Neural cell (in vitro differentiated cells): ENCODE data around the gene NRP1.
"Not testable (repeated sequence)": the region's sequence is repeated elsewhere in the genome, so short reads cannot be mapped to it uniquely, and the experiment has no call there.

Source experiments
- EP300 ChIP-seq: fragments of 450-650 bp; conservative IDR thresholded peaks from 2 replicates; pipeline ENCODE4 v1.6.1; 2014; ENCODE audit warnings: antibody characterized with exemption, mild to moderate bottlenecking, moderate library complexity; ENCODE audit not compliant: poor library complexity, severe bottlenecking
- MXI1 ChIP-seq: fragments of 450-650 bp; conservative IDR thresholded peaks from 2 replicates; pipeline ENCODE4 v1.6.1; 2014; ENCODE audit warnings: antibody characterized with exemption, mild to moderate bottlenecking; ENCODE audit not compliant: poor library complexity, severe bottlenecking
- POLR2AphosphoS5 ChIP-seq: IDR thresholded peaks from 2 replicates; pipeline ENCODE4 v1.6.1; 2012
- RAD21 ChIP-seq: fragments of 450-650 bp; conservative IDR thresholded peaks from 2 replicates; pipeline ENCODE4 v1.6.1; 2014; ENCODE audit warnings: antibody characterized with exemption, mild to moderate bottlenecking, moderate library complexity
- REST ChIP-seq: IDR thresholded peaks from 2 replicates; pipeline ENCODE4 v1.6.1; 2012; ENCODE audit warnings: borderline replicate concordance
- TAF1 ChIP-seq: IDR thresholded peaks from 2 replicates; pipeline ENCODE4 v1.6.1; 2012; ENCODE audit warnings: low read depth
- TF ChIP-seq, protein P1 (sequence below): fragments of 450-650 bp; IDR thresholded peaks from 2 replicates; pipeline ENCODE4 v1.5.1; 2014; ENCODE audit warnings: antibody characterized with exemption, mild to moderate bottlenecking, moderate library complexity; ENCODE audit not compliant: poor library complexity, severe bottlenecking

DNA sequence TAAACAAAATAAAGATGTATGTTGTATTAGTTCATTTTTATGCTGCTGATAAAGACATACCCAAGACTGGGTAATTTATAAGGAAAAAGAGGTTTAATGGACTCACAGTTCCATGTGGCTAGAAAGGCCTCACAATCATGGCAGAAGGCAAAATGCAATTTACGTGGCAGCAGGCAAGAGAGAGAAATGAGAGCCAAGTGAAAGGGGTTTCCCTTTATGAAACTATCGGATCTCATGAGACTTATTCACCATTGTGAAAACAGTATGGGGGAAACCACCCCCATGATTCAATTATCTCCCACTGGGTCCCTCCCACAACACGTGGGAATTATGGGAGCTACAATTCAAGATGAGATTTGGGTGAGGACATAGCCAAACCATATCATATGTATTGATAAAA, 49.7 kb upstream of the NRP1 start:
- TF ChIP-seq EP300, RAD21, REST, TAF1, MXI1, POLR2AphosphoS5: not testable (repeated sequence)
- TF ChIP-seq, protein P1, sequence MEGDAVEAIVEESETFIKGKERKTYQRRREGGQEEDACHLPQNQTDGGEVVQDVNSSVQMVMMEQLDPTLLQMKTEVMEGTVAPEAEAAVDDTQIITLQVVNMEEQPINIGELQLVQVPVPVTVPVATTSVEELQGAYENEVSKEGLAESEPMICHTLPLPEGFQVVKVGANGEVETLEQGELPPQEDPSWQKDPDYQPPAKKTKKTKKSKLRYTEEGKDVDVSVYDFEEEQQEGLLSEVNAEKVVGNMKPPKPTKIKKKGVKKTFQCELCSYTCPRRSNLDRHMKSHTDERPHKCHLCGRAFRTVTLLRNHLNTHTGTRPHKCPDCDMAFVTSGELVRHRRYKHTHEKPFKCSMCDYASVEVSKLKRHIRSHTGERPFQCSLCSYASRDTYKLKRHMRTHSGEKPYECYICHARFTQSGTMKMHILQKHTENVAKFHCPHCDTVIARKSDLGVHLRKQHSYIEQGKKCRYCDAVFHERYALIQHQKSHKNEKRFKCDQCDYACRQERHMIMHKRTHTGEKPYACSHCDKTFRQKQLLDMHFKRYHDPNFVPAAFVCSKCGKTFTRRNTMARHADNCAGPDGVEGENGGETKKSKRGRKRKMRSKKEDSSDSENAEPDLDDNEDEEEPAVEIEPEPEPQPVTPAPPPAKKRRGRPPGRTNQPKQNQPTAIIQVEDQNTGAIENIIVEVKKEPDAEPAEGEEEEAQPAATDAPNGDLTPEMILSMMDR, result not testable (repeated sequence)
